ENCODE results near the gene BMP8B. TPM values are rescaled to one million over a fixed set of nuclear protein-coding genes. Genes with fewer than 3 reads are reported as not detected.
"Not testable (repeated sequence)": the region's sequence is repeated elsewhere in the genome, so short reads cannot be mapped to it uniquely, and the experiment has no call there.

Gene BMP8B
- total and polyA plus RNA-seq, 12 donors = 0.07 to 0.79 (median 0.22) TPM

GRCh38 chr1:39829791-39830533, 41.3 kb upstream of the BMP8B start:
- no peak overlapping the region for H3K4me3 ChIP-seq
- 51 to 57% methylated on average over 6 of the region's 6 CpGs for WGBS, 2 donors
- H3K27me3 ChIP-seq = peaks cover 0 to 22% (median 6%) of the 10 kb centered on the region in 7 donors
- ATAC-seq (no peak), DNase-seq (no peak)
- no peaks in the 10 kb centered on the region for H3K9me3 ChIP-seq
- intact Hi-C loops (cut with DNase I) = no loop called here
- H3K4me1 ChIP-seq = peaks cover 0 to 9% (median 0%) of the 10 kb centered on the region in 9 donors
- no peak overlapping the region for H3K27ac ChIP-seq
- H3K36me3 ChIP-seq = no peaks in the 10 kb centered on the region
- TF ChIP-seq, protein P1, sequence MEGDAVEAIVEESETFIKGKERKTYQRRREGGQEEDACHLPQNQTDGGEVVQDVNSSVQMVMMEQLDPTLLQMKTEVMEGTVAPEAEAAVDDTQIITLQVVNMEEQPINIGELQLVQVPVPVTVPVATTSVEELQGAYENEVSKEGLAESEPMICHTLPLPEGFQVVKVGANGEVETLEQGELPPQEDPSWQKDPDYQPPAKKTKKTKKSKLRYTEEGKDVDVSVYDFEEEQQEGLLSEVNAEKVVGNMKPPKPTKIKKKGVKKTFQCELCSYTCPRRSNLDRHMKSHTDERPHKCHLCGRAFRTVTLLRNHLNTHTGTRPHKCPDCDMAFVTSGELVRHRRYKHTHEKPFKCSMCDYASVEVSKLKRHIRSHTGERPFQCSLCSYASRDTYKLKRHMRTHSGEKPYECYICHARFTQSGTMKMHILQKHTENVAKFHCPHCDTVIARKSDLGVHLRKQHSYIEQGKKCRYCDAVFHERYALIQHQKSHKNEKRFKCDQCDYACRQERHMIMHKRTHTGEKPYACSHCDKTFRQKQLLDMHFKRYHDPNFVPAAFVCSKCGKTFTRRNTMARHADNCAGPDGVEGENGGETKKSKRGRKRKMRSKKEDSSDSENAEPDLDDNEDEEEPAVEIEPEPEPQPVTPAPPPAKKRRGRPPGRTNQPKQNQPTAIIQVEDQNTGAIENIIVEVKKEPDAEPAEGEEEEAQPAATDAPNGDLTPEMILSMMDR (IDR thresholded peaks at IDR 0.05) = no peak

DNA sequence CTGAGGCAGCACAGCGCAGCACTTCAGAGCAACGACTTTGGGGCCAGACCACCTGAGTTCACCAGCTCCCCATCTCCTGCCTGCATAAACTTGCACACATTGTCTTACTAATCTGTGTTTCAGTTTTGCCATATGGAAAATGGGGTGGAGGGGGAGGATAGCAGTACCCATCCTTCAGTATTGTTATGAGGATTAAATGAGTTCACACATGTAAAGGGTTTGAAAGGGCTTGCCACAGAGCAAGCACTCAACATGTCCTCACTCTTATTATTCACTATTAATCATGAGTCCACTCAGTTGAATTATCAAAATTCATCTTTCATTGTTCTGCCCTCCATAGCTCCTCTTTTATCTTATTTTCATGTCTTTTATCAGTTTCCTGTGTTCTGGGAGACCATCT, 40.1 kb upstream of the BMP8B start:
- peaks cover 0 to 5% (median 0%) of the 10 kb centered on the region in 9 donors for H3K4me1 ChIP-seq
- H3K4me3 ChIP-seq = no peak overlapping the region
- intact Hi-C loops (cut with DNase I) = no loop called here
- H3K36me3 ChIP-seq = no peaks in the 10 kb centered on the region
- DNase-seq (no peak), ATAC-seq (no peak)
- 87 to 90% methylated on average over 2 of the region's 2 CpGs for WGBS, 2 donors
- peaks cover 0 to 25% (median 8%) of the 10 kb centered on the region in 7 donors for H3K27me3 ChIP-seq
- H3K27ac ChIP-seq = no peak overlapping the region
- TF ChIP-seq, protein P1 (IDR thresholded peaks at IDR 0.05) = no peak
- H3K9me3 ChIP-seq = no peaks in the 10 kb centered on the region

DNA sequence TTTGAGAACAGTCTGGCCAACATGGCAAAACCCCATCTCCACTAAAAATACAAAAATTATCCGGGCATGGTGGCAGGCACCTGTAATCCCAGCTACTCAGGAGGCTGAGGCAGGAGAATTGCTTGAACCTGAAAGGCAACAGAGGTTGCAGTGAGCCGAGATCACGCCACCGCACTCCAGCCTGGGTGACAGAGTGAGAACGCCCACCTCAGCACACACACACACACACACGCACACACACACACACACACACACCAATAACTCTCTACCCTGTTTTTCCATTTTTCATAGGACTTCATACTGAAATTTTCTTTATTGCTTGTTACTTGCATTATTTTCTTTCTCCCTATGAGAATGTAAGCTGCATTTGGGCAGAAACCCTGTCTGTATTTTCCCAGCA, 39.6 kb upstream of the BMP8B start:
- H3K4me1 ChIP-seq; H3K36me3 ChIP-seq; ATAC-seq; H3K4me3 ChIP-seq; H3K9me3 ChIP-seq; DNase-seq; intact Hi-C loops (cut with DNase I); H3K27ac ChIP-seq: not testable (repeated sequence)
- peaks cover 0 to 25% (median 11%) of the 10 kb centered on the region in 7 donors for H3K27me3 ChIP-seq
- WGBS, 2 donors = 87 to 92% methylated on average over 6 of the region's 6 CpGs

- no peak overlapping the region for H3K27ac ChIP-seq
- intact Hi-C loops (cut with DNase I) = no loop called here
- no peaks in the 10 kb centered on the region for H3K4me1 ChIP-seq
- DNase-seq = no peak
- no peak overlapping the region for H3K4me3 ChIP-seq
- TF ChIP-seq, protein P1 (IDR thresholded peaks at IDR 0.05) = no peak
- no peaks in the 10 kb centered on the region for H3K9me3 ChIP-seq
- no peaks in the 10 kb centered on the region for H3K36me3 ChIP-seq
- 67 to 68% methylated on average over 7 of the region's 7 CpGs for WGBS, 2 donors
- H3K27me3 ChIP-seq = peaks cover 0 to 25% (median 11%) of the 10 kb centered on the region in 7 donors
- ATAC-seq = no peak
Measured at GRCh38 chr1:39827201-39827600, 38.5 kb upstream of the BMP8B start.

- Histone ChIP-seq H3K36me3 (no peaks in the 10 kb centered on the region), H3K27me3 (peaks cover 0 to 25% (median 11%) of the 10 kb centered on the region in 7 donors), H3K4me3 (no peak overlapping the region), H3K9me3 (no peaks in the 10 kb centered on the region), H3K27ac (no peak overlapping the region), H3K4me1 (no peaks in the 10 kb centered on the region)
- TF ChIP-seq, protein P1 (IDR thresholded peaks at IDR 0.05) = no peak
- no peak for DNase-seq
- 70 to 73% methylated on average over 6 of the region's 6 CpGs for WGBS, 2 donors
- no peak for ATAC-seq
- intact Hi-C loops (cut with DNase I) = no loop called here
Measured at GRCh38 chr1:39826583-39826982, 37.9 kb upstream of the BMP8B start.
